PFSK-1 (cell line): Measurements from ENCODE around the gene ARAP1.

ENCODE experiments used
- FOXP2 ChIP-seq: optimal IDR thresholded peaks from 2 replicates; pipeline ENCODE3; 2011; ENCODE audit warnings: borderline replicate concordance, control low read depth, inconsistent platforms; ENCODE audit not compliant: insufficient read depth; ENCODE audit errors: extremely low read length, extremely low read depth
- POLR2AphosphoS5 ChIP-seq: IDR thresholded peaks from 2 replicates; pipeline ENCODE4 v1.6.1; 2012; ENCODE audit warnings: low read depth, mild to moderate bottlenecking, control low read depth, low read length, moderate library complexity
- SIN3A ChIP-seq: IDR thresholded peaks from 2 replicates; pipeline ENCODE4 v1.6.1; 2012; ENCODE audit warnings: mild to moderate bottlenecking, low read length, moderate library complexity, borderline replicate concordance; ENCODE audit not compliant: insufficient read depth
- TAF1 ChIP-seq: IDR thresholded peaks from 2 replicates; pipeline ENCODE4 v1.6.1; 2012; ENCODE audit warnings: low read length, control low read depth, borderline replicate concordance; ENCODE audit not compliant: insufficient read depth
- TF ChIP-seq, protein P1 (sequence below), 2 experiments: IDR thresholded peaks; 2 replicates each; pipeline versions ENCODE4 v1.6.1 to v1.8.0; 2011 to 2012; ENCODE audit warnings: low read depth in 2 of 2, low read length in 2 of 2, control low read depth in 1 of 2, inconsistent platforms in 1 of 2, mild to moderate bottlenecking in 1 of 2, moderate library complexity in 1 of 2; ENCODE audit not compliant: insufficient read depth in 1 of 2

The ARAP1 gene

DNA sequence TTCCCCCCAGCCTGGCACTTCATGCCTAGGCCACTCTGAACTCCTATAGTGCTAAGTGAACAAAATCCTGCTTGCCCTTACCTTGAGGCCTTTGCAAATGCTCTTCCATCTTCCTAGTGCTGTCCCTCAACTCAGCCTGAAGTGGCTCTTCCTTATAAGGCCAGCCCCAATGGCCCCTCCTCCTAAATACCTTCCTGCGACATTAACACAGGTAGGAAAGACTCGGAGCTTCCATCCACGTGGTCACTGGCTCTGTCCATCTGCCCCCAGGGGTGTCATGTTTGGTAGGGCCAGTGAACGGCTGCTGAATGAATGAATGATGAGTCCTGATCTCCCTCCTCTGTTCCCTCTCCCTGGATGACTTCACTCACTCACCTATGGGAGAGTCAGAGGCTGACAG, 82.2 kb downstream of the ARAP1 start:
- TF ChIP-seq FOXP2 (no peak), POLR2AphosphoS5 (no peak), SIN3A (no peak), TAF1 (no peak)
- TF ChIP-seq, protein P1, sequence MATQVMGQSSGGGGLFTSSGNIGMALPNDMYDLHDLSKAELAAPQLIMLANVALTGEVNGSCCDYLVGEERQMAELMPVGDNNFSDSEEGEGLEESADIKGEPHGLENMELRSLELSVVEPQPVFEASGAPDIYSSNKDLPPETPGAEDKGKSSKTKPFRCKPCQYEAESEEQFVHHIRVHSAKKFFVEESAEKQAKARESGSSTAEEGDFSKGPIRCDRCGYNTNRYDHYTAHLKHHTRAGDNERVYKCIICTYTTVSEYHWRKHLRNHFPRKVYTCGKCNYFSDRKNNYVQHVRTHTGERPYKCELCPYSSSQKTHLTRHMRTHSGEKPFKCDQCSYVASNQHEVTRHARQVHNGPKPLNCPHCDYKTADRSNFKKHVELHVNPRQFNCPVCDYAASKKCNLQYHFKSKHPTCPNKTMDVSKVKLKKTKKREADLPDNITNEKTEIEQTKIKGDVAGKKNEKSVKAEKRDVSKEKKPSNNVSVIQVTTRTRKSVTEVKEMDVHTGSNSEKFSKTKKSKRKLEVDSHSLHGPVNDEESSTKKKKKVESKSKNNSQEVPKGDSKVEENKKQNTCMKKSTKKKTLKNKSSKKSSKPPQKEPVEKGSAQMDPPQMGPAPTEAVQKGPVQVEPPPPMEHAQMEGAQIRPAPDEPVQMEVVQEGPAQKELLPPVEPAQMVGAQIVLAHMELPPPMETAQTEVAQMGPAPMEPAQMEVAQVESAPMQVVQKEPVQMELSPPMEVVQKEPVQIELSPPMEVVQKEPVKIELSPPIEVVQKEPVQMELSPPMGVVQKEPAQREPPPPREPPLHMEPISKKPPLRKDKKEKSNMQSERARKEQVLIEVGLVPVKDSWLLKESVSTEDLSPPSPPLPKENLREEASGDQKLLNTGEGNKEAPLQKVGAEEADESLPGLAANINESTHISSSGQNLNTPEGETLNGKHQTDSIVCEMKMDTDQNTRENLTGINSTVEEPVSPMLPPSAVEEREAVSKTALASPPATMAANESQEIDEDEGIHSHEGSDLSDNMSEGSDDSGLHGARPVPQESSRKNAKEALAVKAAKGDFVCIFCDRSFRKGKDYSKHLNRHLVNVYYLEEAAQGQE (IDR thresholded peaks at IDR 0.05; ENCODE audit: insufficient read depth in 1 of 2, low read depth in 2 of 2, low read length in 2 of 2), result no peak

DNA sequence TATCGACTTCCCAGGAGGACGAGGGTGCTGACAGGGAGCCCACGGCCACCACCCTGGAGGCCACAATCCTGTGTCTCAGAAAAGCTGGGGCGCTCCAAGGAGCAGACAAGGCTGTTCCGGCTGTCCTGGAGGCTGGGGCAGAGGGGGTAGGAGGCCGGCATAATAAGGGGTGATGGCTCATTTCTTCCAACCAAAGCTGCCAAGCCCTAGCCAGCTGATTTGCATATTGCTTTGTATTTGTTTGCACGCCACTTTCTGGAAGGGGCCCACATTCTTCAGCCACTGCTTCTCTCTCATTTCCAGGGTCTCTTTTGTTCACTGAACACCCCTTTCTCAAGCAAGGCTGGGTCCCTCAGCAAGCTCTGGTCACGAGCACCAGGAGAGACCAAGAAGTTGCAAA, 82.7 kb downstream of the ARAP1 start:
- TF ChIP-seq FOXP2, result no peak
- no peak for TF ChIP-seq TAF1
- TF ChIP-seq, protein P1 (IDR thresholded peaks at IDR 0.05; ENCODE audit: insufficient read depth in 1 of 2, low read depth in 2 of 2, low read length in 2 of 2), result no peak
- no peak for TF ChIP-seq POLR2AphosphoS5

DNA sequence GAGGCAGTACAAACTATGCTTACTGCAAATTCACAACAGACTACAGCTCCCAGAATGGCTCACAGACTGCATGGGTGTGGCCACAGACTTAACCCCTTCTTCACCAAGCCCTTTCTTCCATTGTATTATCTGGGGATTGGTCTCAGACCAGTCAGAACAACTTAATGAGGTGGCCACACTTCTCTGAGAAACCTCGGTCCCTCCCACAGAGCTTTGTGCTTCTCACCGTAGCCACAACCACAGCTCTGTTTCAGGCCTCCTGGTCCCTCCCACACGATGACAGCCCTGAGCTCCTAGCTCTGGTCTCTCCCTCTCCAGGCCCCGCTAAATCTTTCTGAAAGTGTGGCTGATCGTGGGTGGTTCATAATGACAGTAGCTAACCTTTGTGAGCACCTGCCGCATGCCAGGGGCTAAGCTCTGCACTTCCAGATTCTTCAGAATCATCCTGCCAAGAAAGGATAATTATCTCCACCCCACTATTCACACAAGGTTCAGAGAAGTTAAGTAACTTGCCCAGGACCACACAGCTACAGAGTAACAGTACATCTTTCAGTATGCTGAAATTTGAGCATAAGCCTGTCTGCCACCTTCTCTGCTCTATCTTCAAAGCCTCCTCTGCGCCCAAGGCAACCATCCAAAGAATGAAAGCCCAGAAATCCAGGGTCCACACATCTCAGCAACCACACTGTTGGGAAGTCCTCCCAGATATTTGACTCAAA, 83.4 kb downstream of the ARAP1 start:
- no peak for TF ChIP-seq FOXP2
- TF ChIP-seq SIN3A, result no peak
- no peak for TF ChIP-seq POLR2AphosphoS5
- TF ChIP-seq, protein P1 (IDR thresholded peaks at IDR 0.05; ENCODE audit: insufficient read depth in 1 of 2, low read depth in 2 of 2, low read length in 2 of 2), result no peak
- TF ChIP-seq TAF1, result no peak

DNA sequence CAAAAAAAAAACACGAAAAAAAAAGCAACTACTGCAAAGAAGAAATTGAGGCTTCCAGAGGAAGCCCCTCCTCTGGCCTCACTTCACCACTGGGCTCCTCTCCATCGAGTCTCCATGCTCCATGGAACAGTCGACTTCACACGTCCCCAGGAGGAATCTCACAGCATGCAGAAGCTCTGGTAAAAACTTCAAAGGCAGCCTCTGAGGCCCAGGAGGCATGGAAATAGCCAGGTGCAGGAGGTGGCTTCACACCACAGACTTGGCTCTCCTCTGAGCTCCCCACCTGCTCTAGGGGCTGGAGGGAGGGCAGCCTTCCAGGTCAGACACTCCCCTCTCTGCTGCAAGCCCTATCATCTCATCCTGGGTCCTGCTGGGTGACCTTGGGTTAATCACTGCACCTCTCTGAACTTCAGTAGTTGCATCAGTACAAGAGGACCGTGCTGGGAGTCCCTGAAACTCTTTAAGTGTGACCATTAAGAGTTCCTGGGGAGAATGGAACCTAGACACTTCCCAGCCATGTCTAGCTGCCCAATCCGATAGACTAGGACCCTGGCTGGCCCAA, 86.2 kb downstream of the ARAP1 start:
- no peak for TF ChIP-seq POLR2AphosphoS5
- TF ChIP-seq FOXP2, result no peak
- TF ChIP-seq TAF1, result no peak
- no peak for TF ChIP-seq SIN3A
- TF ChIP-seq, protein P1 (IDR thresholded peaks at IDR 0.05; ENCODE audit: insufficient read depth in 1 of 2, low read depth in 2 of 2, low read length in 2 of 2), result no peak
